ENCODE data around the gene FAF2.
A peak's percentile ranks its signal among the peaks of the same experiment; 100 is the strongest.

Gene FAF2

DNA sequence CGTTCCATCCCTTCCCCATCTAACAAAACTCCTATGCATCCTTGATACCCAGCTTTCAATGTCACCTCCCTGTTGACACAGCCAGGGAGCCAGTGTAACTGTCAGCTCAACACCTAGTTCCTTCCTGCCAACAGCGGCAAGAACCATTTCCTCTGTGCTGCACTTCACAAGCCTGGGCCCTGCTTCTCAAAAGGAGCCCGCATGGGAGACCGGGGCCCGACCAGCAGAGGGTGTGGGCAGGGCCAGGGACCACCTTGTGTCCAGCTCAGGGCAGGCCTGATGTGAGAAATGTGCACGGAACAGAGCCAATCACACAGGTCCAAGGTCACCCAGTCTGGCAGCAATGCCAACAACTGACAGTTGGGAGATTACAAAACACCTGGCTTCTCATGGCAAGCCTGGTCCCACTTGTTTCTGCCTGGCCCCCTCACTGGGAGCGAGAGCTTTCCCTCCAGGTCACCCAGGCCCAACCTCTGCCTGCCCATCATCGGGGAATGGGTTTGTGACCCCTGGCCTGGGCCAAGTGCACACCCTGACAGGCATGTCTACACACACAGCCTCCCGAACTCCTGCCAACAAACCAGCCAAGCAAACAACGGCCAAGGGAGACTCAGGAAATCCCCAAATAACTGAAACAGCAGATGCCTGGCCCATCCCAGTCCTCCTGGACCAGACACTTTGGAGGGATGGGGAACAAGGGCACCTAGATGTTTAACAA is 85.9 kb downstream of the FAF2 start:
- no peak for DNase-seq

DNA sequence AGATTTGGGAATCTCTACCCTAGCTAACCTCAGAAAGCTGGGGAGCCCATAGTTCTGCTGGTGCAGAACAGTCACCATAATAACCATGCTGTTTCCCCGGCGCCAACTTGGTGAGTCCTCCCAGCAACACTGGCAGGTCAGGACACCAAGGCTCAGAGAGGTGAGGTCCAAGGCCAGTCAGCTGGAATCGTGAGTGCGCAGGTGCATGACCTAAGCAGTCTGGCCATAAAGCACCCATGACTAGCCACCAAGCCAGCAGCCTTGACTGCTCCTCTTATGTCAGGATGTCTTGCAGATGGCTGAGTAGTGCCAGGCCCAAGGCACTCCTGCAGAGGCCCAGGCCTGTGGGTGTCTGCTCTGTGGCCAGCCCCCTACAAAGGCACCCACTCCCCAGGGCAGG is 86.5 kb downstream of the FAF2 start:
- DNase-seq, result no peak

DNA sequence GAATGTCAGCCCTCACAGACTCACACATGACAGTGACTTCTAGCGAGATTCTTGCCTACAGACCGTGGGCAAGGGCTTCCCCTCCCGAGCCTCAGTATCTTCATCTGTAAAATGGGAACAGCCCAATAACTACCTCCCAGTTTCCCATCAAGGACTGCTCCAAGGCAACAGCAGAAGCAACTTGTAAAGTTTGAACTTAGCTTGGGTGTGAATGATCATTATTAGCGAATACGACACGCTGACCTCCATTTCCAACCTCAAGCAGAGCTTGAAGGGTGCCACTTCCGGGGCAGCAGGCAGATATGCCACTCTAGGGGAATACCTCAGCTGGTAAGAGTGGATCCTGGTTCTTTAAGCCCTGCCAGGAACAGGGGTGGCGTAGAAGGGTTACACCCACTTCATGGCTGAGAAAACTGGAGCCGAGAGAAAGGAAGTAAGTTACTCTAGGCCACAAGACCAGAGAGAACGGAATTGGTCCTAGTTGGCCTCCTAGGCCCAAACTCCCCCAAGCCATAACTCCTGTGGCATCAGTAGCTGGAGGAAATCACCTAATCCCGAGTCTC is 87.0 kb downstream of the FAF2 start:
- DNase-seq, result no peak

DNA sequence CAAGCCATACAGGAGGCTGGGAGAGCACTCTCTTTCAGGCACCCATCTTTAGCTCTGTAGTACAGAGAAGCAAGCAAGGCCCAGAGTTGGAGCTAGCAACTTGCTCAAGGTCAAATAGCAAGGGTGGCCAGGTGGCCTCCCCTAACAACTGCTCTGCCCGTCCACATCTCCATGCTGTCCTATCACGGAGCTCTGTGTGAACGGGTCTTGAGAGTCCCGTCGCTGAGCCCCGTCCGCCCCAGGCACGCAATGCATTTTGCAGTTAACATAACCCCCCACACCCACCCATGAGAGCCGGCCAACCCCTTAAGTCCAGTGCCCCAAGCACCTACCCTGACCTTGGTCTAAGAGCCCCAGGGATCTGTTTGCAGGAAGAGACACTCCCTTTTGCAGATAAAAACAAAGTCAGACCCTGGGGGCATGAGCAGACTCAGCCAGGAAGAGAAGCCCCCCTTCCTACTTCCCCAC is 87.5 kb downstream of the FAF2 start:
- no peak for DNase-seq

DNA sequence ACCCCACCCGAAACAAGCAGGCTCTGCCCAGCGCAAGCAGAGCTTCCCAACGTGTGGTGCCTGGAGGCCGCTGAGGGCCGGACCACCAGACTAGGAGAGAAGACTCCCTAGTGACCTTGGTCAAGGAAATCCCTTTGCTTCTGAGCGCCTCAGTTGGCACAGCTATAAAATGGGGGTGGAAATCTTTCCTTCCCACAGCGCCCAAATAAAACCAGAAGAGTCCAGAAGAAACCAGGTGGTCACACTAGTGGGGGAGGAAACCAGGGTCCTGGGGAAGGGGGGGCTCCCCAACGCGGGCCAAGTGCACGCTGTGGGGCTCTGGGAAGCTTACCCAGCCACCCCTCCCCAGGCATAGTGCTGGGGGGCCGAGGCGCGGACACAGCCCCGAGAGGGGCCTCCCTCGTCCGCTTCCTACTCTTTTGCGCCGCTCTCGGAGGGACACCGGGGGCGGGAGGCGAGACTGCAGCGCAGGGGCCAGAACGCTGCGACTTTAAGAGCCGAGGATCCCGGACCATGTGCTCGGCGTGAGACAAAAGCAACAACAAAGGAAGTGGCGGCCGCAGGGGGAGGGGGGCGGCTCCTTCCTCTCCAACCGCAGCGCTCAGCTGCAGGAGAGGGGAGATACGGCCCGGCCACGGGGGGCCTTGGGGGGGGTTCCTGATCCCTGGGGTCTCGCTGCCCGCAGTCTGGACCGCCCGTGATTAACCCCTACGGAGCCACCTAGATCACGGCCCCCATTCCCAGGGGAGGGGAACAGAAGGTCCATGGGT is 88.1 kb downstream of the FAF2 start:
- peak; percentile 72 to 74 for DNase-seq

DNA sequence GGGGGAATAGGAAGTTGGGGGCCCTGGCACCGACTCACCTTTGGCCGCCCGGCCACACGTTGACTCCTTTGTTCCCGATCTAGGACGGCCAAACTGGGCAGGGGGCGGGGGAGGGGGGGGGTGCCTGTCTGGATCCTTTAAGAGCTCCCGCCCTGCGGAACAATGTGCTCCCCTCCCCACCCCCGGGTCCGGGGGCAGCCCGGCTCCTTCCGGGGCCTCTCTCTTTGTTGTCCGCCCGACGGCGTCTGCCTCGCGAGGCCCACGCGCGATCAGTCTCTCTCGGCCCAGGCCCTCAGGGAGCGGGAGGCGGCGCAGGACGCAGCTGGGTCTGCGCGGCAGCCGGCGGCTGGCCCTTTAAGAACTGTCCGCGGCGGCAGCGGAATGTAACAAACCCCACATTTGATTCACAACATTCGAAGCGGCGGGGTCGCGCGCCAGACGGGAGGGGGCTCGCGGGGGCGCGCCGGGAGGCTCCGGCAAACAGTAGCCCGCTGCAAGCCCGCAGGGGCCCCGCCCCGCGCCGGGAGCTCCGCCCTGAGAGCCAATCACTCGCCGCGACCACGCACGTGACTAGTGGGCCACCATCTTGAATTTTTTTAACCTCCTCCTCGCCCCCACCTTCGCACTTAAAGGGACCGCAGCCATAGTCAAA is 88.8 kb downstream of the FAF2 start, which contains the start of gene RNF44:
RNF44 (minus strand) TSS at position 501 of the 652 bp plus-strand sequence. CDS start 4,930 bp downstream, outside the sequence.
- DNase-seq, result peak; percentile 97

DNA sequence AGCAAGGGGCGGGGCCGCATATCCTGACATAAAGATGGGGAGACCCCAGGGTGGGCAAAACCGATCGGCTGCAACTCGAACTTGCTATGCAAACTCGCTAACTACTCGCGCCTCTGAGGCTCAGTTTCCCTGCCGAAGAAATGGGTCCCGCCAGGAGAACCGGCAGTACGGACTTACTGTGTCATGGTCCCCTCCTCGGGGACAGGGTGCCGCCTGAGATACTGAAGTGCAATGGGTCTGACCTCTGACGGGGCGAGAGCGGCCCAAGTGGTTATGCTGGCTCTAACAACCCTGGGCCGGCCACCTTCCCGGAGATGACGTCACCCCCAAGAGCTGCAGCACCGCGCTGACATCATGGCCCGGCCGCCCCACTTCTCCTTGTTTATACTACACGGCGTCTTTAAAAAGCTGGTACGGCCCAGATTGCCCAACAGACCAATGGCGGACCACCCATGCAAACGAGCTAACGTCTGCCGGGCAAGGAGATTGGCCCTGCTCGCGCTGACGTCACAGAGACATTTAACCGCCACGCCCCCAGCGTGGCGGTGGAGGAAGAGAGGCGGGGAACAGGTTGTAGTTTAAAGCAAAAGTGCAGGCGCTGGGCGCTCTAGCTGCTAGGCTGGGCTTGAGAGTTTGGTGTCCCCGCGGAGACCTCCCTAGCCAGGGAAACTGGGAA is 89.5 kb downstream of the FAF2 start:
- peak; percentile 96 to 97 for DNase-seq

DNA sequence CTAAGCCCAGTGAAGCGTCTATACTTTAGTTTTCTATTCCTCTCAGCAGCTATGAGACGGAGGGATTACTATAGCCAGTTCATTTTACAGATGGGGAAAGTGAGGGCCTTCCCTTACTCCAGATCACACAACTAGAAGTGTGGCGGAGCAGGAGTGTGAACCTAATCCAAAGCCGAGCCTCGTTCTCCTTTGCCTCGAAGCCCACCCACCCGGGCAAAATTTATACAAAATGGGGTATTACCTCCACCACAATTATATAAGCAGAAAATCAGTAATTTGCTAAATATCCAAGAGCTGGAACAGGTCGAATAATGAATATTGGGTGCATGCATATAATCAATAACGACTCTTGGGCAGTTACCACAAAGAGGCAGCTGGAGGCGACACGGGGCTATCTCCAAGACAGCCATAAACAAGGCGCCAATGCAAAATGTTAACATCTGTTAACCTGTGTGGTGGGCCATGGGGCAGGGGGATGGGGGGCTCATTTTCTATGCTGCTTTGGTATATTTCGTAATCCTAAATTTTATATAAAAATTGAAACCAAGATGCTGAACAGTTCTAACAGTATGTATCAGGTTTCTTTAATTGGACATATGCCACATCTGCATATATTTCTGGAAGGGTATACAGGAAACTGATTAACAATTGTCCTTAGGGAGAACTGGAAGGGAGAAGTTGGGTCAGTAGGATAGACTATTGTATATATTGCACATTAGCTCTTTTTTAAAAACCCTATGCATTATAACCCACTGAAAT is 90.2 kb downstream of the FAF2 start:
- no peak for DNase-seq

DNA sequence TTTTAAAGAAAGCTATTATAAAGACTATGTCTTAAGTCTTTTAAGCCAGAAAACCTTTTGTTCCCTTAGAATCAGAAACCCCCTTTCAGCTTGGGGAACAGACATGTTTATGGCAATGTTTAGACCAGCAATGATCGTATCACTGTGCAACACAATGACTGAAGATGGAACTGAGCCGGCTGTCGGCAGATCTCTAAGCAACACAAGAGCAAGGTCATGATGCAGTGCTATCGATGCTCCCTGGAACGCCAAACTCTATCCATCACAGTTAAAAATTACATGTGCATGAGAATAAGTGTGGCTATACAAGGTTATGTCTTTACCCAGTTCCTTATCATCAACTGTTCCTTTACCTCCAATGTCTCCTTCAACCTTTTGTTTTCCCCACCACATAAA is 90.8 kb downstream of the FAF2 start:
- DNase-seq, result no peak

- DNase-seq, result no peak
Measured at GRCh38 chr5:176540476-176540899, 92.3 kb downstream of the FAF2 start.

GRCh38 chr5:176540956-176541337 is 92.8 kb downstream of the FAF2 start:
- DNase-seq, result no peak

GRCh38 chr5:176541338-176542134 is 93.4 kb downstream of the FAF2 start:
- DNase-seq, result peak; percentile 39 to 41

- DNase-seq, result peak; percentile 64 to 70
Measured at GRCh38 chr5:176542135-176542595, 94.0 kb downstream of the FAF2 start.

GRCh38 chr5:176542596-176543427 is 94.6 kb downstream of the FAF2 start:
- no peak for DNase-seq

DNA sequence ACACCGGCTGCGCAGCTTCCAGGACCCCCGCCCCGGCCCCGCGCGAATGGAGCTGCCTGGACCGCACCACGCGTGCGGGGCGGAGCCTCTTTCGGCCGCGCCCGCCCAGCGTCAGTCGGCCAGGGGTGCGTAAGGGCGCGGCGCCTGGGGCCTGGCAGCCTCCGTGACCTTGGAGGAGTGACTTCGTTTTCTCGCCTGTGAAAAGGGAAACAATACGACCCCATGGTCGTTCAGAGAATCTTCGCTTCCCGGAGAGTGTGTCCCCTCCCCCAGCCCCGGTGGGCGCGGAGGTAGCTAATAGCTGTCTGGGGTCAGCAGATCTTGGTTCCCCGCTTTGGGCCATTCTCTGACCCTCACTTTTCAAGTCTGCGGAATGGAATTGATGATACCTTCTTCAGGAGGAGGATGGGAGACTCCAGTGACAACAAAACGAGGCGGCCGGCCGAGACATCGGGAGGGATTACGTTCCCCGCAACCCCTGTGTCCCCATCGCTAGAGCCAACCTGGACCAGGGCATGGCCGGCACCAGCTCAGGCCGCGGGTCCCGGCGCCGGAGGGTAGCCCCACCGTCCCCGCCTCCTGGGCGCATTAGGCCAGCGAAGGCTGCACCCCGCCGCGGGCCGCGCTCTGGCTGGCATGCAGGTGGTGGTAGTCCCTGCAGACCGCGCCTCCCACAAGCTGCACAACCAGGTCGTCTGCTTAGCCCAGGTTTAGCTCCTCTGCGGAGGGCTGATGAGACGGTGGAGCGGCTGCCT is 95.4 kb downstream of the FAF2 start:
- peak; percentile 53 to 60 for DNase-seq

- DNase-seq, result no peak
Measured at GRCh38 chr5:176545388-176545736, 97.2 kb downstream of the FAF2 start.

- DNase-seq, result no peak
Measured at GRCh38 chr5:176545737-176546509, 97.7 kb downstream of the FAF2 start.

- no peak for DNase-seq
Measured at GRCh38 chr5:176547802-176548201, 99.6 kb downstream of the FAF2 start.
